ENCODE results near the gene PTPRD.

Gene PTPRD

GRCh38 chr9:8779478-8779877 is 1833.3 kb downstream of the PTPRD start:
- no peak for DNase-seq (ENCODE audit: low read depth in 3 of 3)

GRCh38 chr9:8778356-8778755 is 1834.4 kb downstream of the PTPRD start:
- DNase-seq (ENCODE audit: low read depth in 3 of 3): no peak

GRCh38 chr9:8772302-8772701 is 1840.5 kb downstream of the PTPRD start:
- no peak for DNase-seq (ENCODE audit: low read depth in 3 of 3)

GRCh38 chr9:8769153-8769552 is 1843.6 kb downstream of the PTPRD start:
- DNase-seq (ENCODE audit: low read depth in 3 of 3): no peak

- no peak for DNase-seq (ENCODE audit: low read depth in 3 of 3)
Measured at GRCh38 chr9:8766096-8766495, 1846.7 kb downstream of the PTPRD start.

GRCh38 chr9:8764051-8764450 is 1848.8 kb downstream of the PTPRD start:
- DNase-seq (ENCODE audit: low read depth in 3 of 3): no peak

GRCh38 chr9:8762479-8763085 is 1850.2 kb downstream of the PTPRD start:
- DNase-seq (ENCODE audit: low read depth in 3 of 3): no peak

- DNase-seq (ENCODE audit: low read depth in 3 of 3): no peak
Measured at GRCh38 chr9:8760000-8760767, 1852.6 kb downstream of the PTPRD start.

GRCh38 chr9:8757881-8758280 is 1854.9 kb downstream of the PTPRD start:
- DNase-seq (ENCODE audit: low read depth in 3 of 3): no peak

GRCh38 chr9:8754751-8755150 is 1858.1 kb downstream of the PTPRD start:
- no peak for DNase-seq (ENCODE audit: low read depth in 3 of 3)

GRCh38 chr9:8751406-8751930 is 1861.3 kb downstream of the PTPRD start:
- DNase-seq (ENCODE audit: low read depth in 3 of 3): no peak

- no peak for DNase-seq (ENCODE audit: low read depth in 3 of 3)
Measured at GRCh38 chr9:8750639-8751051, 1862.2 kb downstream of the PTPRD start.

GRCh38 chr9:8745347-8745746 is 1867.5 kb downstream of the PTPRD start:
- no peak for DNase-seq (ENCODE audit: low read depth in 3 of 3)

- DNase-seq (ENCODE audit: low read depth in 3 of 3): no peak
Measured at GRCh38 chr9:8738945-8739344, 1873.9 kb downstream of the PTPRD start.

GRCh38 chr9:8736805-8737204 is 1876.0 kb downstream of the PTPRD start:
- no peak for DNase-seq (ENCODE audit: low read depth in 3 of 3)

- DNase-seq (ENCODE audit: low read depth in 3 of 3): no peak
Measured at GRCh38 chr9:8734760-8735159, 1878.0 kb downstream of the PTPRD start.

- no peak for DNase-seq (ENCODE audit: low read depth in 3 of 3)
Measured at GRCh38 chr9:8733131-8733954, 1879.5 kb downstream of the PTPRD start.

GRCh38 chr9:8732367-8733075 is 1880.3 kb downstream of the PTPRD start:
- no peak for DNase-seq (ENCODE audit: low read depth in 3 of 3)

GRCh38 chr9:8730618-8731017 is 1882.2 kb downstream of the PTPRD start:
- DNase-seq (ENCODE audit: low read depth in 3 of 3): no peak

GRCh38 chr9:8728910-8729309 is 1883.9 kb downstream of the PTPRD start:
- no peak for DNase-seq (ENCODE audit: low read depth in 3 of 3)

GRCh38 chr9:8727191-8727590 is 1885.6 kb downstream of the PTPRD start:
- DNase-seq (ENCODE audit: low read depth in 3 of 3): no peak

- DNase-seq (ENCODE audit: low read depth in 3 of 3): no peak
Measured at GRCh38 chr9:8726692-8727091, 1886.1 kb downstream of the PTPRD start.
